Activated B cell treated with CpG ODN at 0.5 μM for 24 hours (primary cell): ENCODE measurements around the gene SOX5. TPM values are rescaled to one million over a fixed set of nuclear protein-coding genes. Genes with fewer than 3 reads are reported as not detected.

Experiments
- ATAC-seq: fragments of 200-7000 bp; cut with Tn5 transposase; one replicate; pipeline ENCODE4 v1.10.0; 2021; ENCODE audit warnings: low read depth, mild to moderate bottlenecking, moderate library complexity
- CTCF ChIA-PET: fragments of 350-600 bp; sonication (Branson Sonifier 250); formaldehyde crosslinking; loops from one replicate; lab custom pipeline; 2021; ENCODE audit warnings: antibody characterized with exemption; lab: Charles Lee
- POLR2A ChIA-PET: fragments of 350-600 bp; sonication (Branson Sonifier 250); formaldehyde crosslinking; loops from one replicate; lab custom pipeline; 2021; ENCODE audit warnings: antibody characterized with exemption; lab: Charles Lee
- DNase-seq: peaks from one replicate; pipeline ENCODE4 v3.0.0; 2022
- H3K27ac Mint-ChIP-seq: one replicate; pipeline ENCODE4 v1.8.0; 2020; ENCODE audit warnings: mixed read lengths
- H3K27me3 Mint-ChIP-seq: one replicate; pipeline ENCODE4 v1.8.0; 2021; ENCODE audit warnings: mixed read lengths
- H3K36me3 Mint-ChIP-seq: one replicate; pipeline ENCODE4 v1.8.0; 2021; ENCODE audit warnings: low read depth, mixed read lengths
- H3K4me1 Mint-ChIP-seq: one replicate; pipeline ENCODE4 v1.8.0; 2021; ENCODE audit warnings: mixed read lengths
- H3K4me3 Mint-ChIP-seq: one replicate; pipeline ENCODE4 v1.8.0; 2020; ENCODE audit warnings: mild to moderate bottlenecking, mixed read lengths
- H3K9me3 Mint-ChIP-seq: one replicate; pipeline ENCODE4 v1.8.0; 2020; ENCODE audit warnings: mixed read lengths
- CTCF ChIP-seq: fragments of 200-600 bp; IDR thresholded peaks from one replicate; pipeline ENCODE4 v1.8.0; 2022; ENCODE audit warnings: antibody characterized with exemption, mild to moderate bottlenecking
- intact Hi-C: fragments of 100-400 bp; cut with micrococcal nuclease; formaldehyde crosslinking; loops from one replicate; pipeline ENCODE4 v1.15.1; 2024
- total RNA-seq: library from RNA; stranded (reverse); gene quantifications from 2 replicates; pipeline ENCODE4 v1.2.3, GENCODE V29; 2022

SOX5 gene
- total RNA-seq, 1 donor from 2014 or later, result 85.5 TPM

GRCh38 chr12:23681237-23681636, 268.2 kb downstream of the SOX5 start:
- Mint-ChIP-seq H3K4me3 (no peak overlapping the region), H3K27ac (no peak overlapping the region), H3K27me3 (no peaks in the 10 kb centered on the region), H3K36me3 (no peaks in the 10 kb centered on the region), H3K4me1 (peaks cover 7% of the 10 kb centered on the region), H3K9me3 (peaks cover 3% of the 10 kb centered on the region)
- ATAC-seq (no peak), DNase-seq (no peak)
- TF ChIP-seq CTCF, result no peak
- POLR2A ChIA-PET, result no interaction called here
- CTCF ChIA-PET, result no interaction called here
- intact Hi-C loops, result no loop called here

GRCh38 chr12:23674064-23674463, 275.4 kb downstream of the SOX5 start:
- intact Hi-C loops, result no loop called here
- TF ChIP-seq CTCF, result no peak
- Mint-ChIP-seq H3K36me3 (no peaks in the 10 kb centered on the region), H3K27ac (no peak overlapping the region), H3K27me3 (no peaks in the 10 kb centered on the region), H3K4me1 (no peaks in the 10 kb centered on the region), H3K4me3 (no peak overlapping the region), H3K9me3 (no peaks in the 10 kb centered on the region)
- POLR2A ChIA-PET, result no interaction called here
- ATAC-seq (no peak), DNase-seq (no peak)
- CTCF ChIA-PET, result no interaction called here

GRCh38 chr12:23671881-23672280, 277.6 kb downstream of the SOX5 start:
- ATAC-seq (no peak), DNase-seq (no peak)
- no peaks in the 10 kb centered on the region for H3K27me3 Mint-ChIP-seq
- H3K36me3 Mint-ChIP-seq, result no peaks in the 10 kb centered on the region
- CTCF ChIA-PET, result no interaction called here
- H3K9me3 Mint-ChIP-seq, result no peaks in the 10 kb centered on the region
- intact Hi-C loops, result no loop called here
- POLR2A ChIA-PET, result no interaction called here
- peaks cover 2% of the 10 kb centered on the region for H3K4me1 Mint-ChIP-seq
- no peak overlapping the region for H3K27ac Mint-ChIP-seq
- H3K4me3 Mint-ChIP-seq, result no peak overlapping the region
- no peak for TF ChIP-seq CTCF

GRCh38 chr12:23670684-23671083, 278.8 kb downstream of the SOX5 start:
- no peak overlapping the region for H3K4me3 Mint-ChIP-seq
- no peaks in the 10 kb centered on the region for H3K36me3 Mint-ChIP-seq
- ATAC-seq (no peak), DNase-seq (no peak)
- CTCF ChIA-PET, result no interaction called here
- no peak for TF ChIP-seq CTCF
- peaks cover 2% of the 10 kb centered on the region for H3K4me1 Mint-ChIP-seq
- H3K27me3 Mint-ChIP-seq, result no peaks in the 10 kb centered on the region
- POLR2A ChIA-PET, result no interaction called here
- no peak overlapping the region for H3K27ac Mint-ChIP-seq
- no peaks in the 10 kb centered on the region for H3K9me3 Mint-ChIP-seq
- intact Hi-C loops, result no loop called here

- DNase-seq (no peak), ATAC-seq (no peak)
- H3K36me3 Mint-ChIP-seq, result no peaks in the 10 kb centered on the region
- no peak overlapping the region for H3K27ac Mint-ChIP-seq
- ChIA-PET CTCF (no interaction called here), POLR2A (no interaction called here)
- H3K4me1 Mint-ChIP-seq, result peaks cover 2% of the 10 kb centered on the region
- H3K4me3 Mint-ChIP-seq, result no peak overlapping the region
- no peak for TF ChIP-seq CTCF
- H3K9me3 Mint-ChIP-seq, result no peaks in the 10 kb centered on the region
- intact Hi-C loops, result no loop called here
- H3K27me3 Mint-ChIP-seq, result no peaks in the 10 kb centered on the region
These were observed 279.8 kb downstream of the SOX5 start for GRCh38 chr12:23669691-23670090.
